ENCODE results near the gene PPIB. TPM values are rescaled to one million over a fixed set of nuclear protein-coding genes. Genes with fewer than 3 reads are reported as not detected.
A peak's percentile ranks its signal among the peaks of the same experiment; 100 is the strongest.
"Not testable (repeated sequence)": the region's sequence is repeated elsewhere in the genome, so short reads cannot be mapped to it uniquely, and the experiment has no call there.

The PPIB gene
- total RNA-seq, 4 donors from 2014 or later = 1,046 to 3,819 (median 1,394) TPM

- 87 to 88% methylated on average over 3 of the region's 3 CpGs for WGBS, 2 donors
Observed at GRCh38 chr15:64110950-64111678, 51.7 kb downstream of the PPIB start.

DNA sequence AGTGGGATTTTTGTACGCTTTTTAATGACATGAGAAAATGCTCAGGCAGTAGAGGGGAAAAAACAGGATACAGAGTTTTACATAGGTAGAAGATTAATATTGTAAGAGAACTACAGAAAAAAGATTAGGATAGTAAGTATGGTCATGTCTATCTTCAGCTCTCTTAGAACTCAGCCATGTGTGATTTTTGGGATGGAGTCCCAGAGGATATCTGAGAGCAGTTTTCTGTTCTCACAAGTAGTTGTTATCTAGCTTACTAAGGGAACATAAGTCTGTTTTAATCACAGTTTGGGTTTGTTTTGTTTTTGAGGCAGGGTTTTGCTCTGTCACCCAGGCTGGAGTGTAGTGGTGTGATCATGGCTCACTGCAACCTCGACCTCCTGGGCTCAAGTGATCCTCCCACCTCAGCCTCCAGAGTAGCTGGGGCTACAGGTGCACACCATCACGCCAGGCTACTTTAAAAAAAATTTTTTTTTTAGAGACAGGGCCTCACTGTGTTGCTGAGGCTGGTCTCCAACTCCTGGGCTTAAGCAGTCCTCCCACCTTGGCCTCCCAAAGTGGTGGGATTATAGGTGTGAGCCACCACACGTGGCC, 52.6 kb downstream of the PPIB start:
- H3K4me3 ChIP-seq (replicated peaks in 1 of 3); DNase-seq; H3K27me3 ChIP-seq; H3K9me3 ChIP-seq; intact Hi-C loops (cut with DNase I): not testable (repeated sequence)
- Histone ChIP-seq H3K27ac (peak overlapping the region; percentile 80 to 81 (median 81)), H3K36me3 (peaks cover 3 to 19% of the 10 kb centered on the region in 2 donors), H3K4me1 (peaks cover 66 to 82% of the 10 kb centered on the region in 2 donors)
- 76 to 79% methylated on average over 4 of the region's 4 CpGs for WGBS, 2 donors

More at GRCh38 chr15:64110950-64111678, 51.7 kb downstream of the PPIB start:
- TF ChIP-seq CTCF (IDR thresholded peaks at IDR 0.05) = no peak
- Histone ChIP-seq H3K4me3 (replicated peaks in 1 of 3) (no peak overlapping the region), H3K4me1 (peaks cover 59 to 80% of the 10 kb centered on the region in 2 donors), H3K27me3 (no peaks in the 10 kb centered on the region), H3K9me3 (no peaks in the 10 kb centered on the region), H3K27ac (peak overlapping the region; percentile 80 to 81 (median 81)), H3K36me3 (peaks cover 3 to 28% of the 10 kb centered on the region in 2 donors)
- no peak for DNase-seq
- intact Hi-C loops (cut with DNase I) = no loop called here

DNA sequence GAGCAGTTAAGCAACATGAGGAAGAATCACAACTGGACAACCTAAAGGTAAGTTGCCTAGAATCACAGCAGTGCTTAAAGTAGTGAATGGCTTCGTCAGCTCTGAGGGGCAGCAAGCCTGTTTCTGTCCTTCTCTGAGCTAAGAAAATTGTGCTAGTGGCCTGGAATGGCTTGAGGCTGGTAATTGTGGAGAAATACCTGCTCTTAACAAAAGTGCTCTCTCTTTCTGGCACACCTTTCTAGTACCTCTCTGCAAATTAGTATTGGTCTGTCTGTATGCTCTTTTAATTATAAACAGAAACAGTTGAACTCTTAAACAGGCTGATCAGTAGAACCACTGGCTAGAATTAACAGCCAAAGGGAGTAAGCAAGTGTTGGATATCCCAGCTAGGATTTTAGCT, 55.5 kb downstream of the PPIB start:
- H3K4me1 ChIP-seq = peaks cover 62 to 92% of the 10 kb centered on the region in 2 donors
- WGBS, 2 donors = 80 to 92% methylated on average over 1 of the region's 1 CpG

More for the DNA sequence above, 55.5 kb downstream of the PPIB start:
- Histone ChIP-seq H3K27ac (peak overlapping the region; percentile 59 to 94 (median 90)), H3K9me3 (no peaks in the 10 kb centered on the region), H3K27me3 (no peaks in the 10 kb centered on the region), H3K4me3 (replicated peaks in 1 of 3) (no peak overlapping the region), H3K36me3 (no peaks in the 10 kb centered on the region)
- DNase-seq = no peak
- TF ChIP-seq CTCF (IDR thresholded peaks at IDR 0.05) (no peak), POLR2A (IDR thresholded peaks at IDR 0.05) (no peak)
- intact Hi-C loops (cut with DNase I) = no loop called here

Small RNA genes within 50 kb of the gene (small RNA-seq; reads per million reads assigned to genes)
- not detected for gene RF00019

Other genes with a start within 250 kb of the PPIB start
- gene DAPK2, start 116.5 kb downstream of the PPIB start, total RNA-seq = 100 to 1,000 TPM in 2 of 4 donors, 10 to 100 TPM in 2; 47.4 to 105 (median 78.7) TPM
- 100 to 1,000 TPM; 104 to 144 (median 129) TPM for gene CIAO2A, start 69.2 kb downstream of the PPIB start, total RNA-seq
- gene SNX1, start 67.0 kb downstream of the PPIB start, total RNA-seq = 100 to 1,000 TPM; 184 to 348 (median 211) TPM
- gene SNX22, start 11.3 kb downstream of the PPIB start, total RNA-seq = 100 to 1,000 TPM; 102 to 241 (median 123) TPM
- gene CSNK1G1, start 193.2 kb upstream of the PPIB start, total RNA-seq = 10 to 100 TPM; 19.1 to 50.0 (median 21.3) TPM
- 1 to 10 TPM in 3 of 4 donors, not detected in 1; 3.4 to 8.7 (median 3.5) TPM for gene PCLAF, start 218.4 kb upstream of the PPIB start, total RNA-seq
- 10 to 100 TPM; 13.7 to 39.6 (median 21.7) TPM for gene TRIP4, start 224.8 kb upstream of the PPIB start, total RNA-seq